Trophoblast cell (in vitro differentiated cells and primary cell): ENCODE measurements around the gene CCDC127.

Experiments
- DNase-seq, 2 donors: peaks; one replicate each; pipeline ENCODE4 v3.0.0-alpha.2; 2016
- H2AFZ ChIP-seq: 2 replicates; pipeline ENCODE4 v1.6.1; 2013; ENCODE audit warnings: low read length, moderate library complexity, mild to moderate bottlenecking; ENCODE audit not compliant: insufficient read depth, poor library complexity
- H2AK5ac ChIP-seq: 2 replicates; pipeline ENCODE4 v1.6.1; 2013; ENCODE audit warnings: mild to moderate bottlenecking, low read length
- H2BK120ac ChIP-seq: 2 replicates; pipeline ENCODE4 v1.6.1; 2013; ENCODE audit warnings: low read length, mild to moderate bottlenecking, moderate library complexity; ENCODE audit not compliant: insufficient read depth, poor library complexity
- H2BK12ac ChIP-seq: 2 replicates; pipeline ENCODE4 v1.6.1; 2013; ENCODE audit warnings: mild to moderate bottlenecking, low read length, moderate library complexity
- H2BK5ac ChIP-seq: 2 replicates; pipeline ENCODE4 v1.6.1; 2013; ENCODE audit warnings: low read length, low read depth, moderate library complexity, mild to moderate bottlenecking; ENCODE audit not compliant: poor library complexity
- H3K14ac ChIP-seq: 2 replicates; pipeline ENCODE4 v1.6.1; 2013; ENCODE audit warnings: mild to moderate bottlenecking, low read length
- H3K18ac ChIP-seq: 2 replicates; pipeline ENCODE4 v1.6.1; 2013; ENCODE audit warnings: mild to moderate bottlenecking, low read length
- H3K23ac ChIP-seq: 2 replicates; pipeline ENCODE4 v1.6.1; 2013; ENCODE audit warnings: low read length
- H3K27ac ChIP-seq: 2 replicates; pipeline ENCODE4 v1.5.1; 2013; ENCODE audit warnings: low read depth, mild to moderate bottlenecking, inconsistent platforms, low read length, moderate library complexity
- H3K27me3 ChIP-seq: 2 replicates; pipeline ENCODE4 v1.6.1; 2013; ENCODE audit warnings: inconsistent platforms, mild to moderate bottlenecking, low read length, moderate library complexity; ENCODE audit not compliant: insufficient read depth
- H3K36me3 ChIP-seq, 2 experiments: 1 replicate in 1 of 2; 2 replicates in 1 of 2; pipeline ENCODE4 v1.6.1; 2013; ENCODE audit warnings: low read length in 2 of 2, mild to moderate bottlenecking in 2 of 2, moderate library complexity in 1 of 2; ENCODE audit not compliant: insufficient read depth in 2 of 2, control insufficient read depth in 1 of 2
- H3K4ac ChIP-seq: 2 replicates; pipeline ENCODE4 v1.6.1; 2013; ENCODE audit warnings: low read depth, mild to moderate bottlenecking, low read length, moderate library complexity
- H3K4me1 ChIP-seq, 2 experiments: 1 replicate in 1 of 2; 2 replicates in 1 of 2; pipeline ENCODE4 v1.6.1; 2013; ENCODE audit warnings: low read length in 2 of 2, mild to moderate bottlenecking in 2 of 2, moderate library complexity in 1 of 2; ENCODE audit not compliant: insufficient read depth in 2 of 2, control insufficient read depth in 1 of 2
- H3K4me2 ChIP-seq: 2 replicates; pipeline ENCODE4 v1.6.1; 2013; ENCODE audit warnings: inconsistent platforms, mild to moderate bottlenecking, low read length, moderate library complexity
- H3K4me3 ChIP-seq: 2 replicates; pipeline ENCODE4 v1.5.1; 2013; ENCODE audit warnings: mild to moderate bottlenecking, low read depth, low read length, inconsistent platforms
- H3K79me1 ChIP-seq: one replicate; pipeline ENCODE4 v1.6.1; 2013; ENCODE audit warnings: low read length
- H3K79me2 ChIP-seq: 2 replicates; pipeline ENCODE4 v1.6.1; 2013; ENCODE audit warnings: low read length, mild to moderate bottlenecking; ENCODE audit not compliant: control insufficient read depth, insufficient read depth, poor library complexity
- H3K9ac ChIP-seq: 2 replicates; pipeline ENCODE4 v1.6.1; 2013; ENCODE audit warnings: mild to moderate bottlenecking, low read length
- H3K9me3 ChIP-seq: 2 replicates; pipeline ENCODE4 v1.6.1; 2013; ENCODE audit warnings: low read depth, mild to moderate bottlenecking, control low read depth, inconsistent platforms, low read length; ENCODE audit not compliant: insufficient read depth
- H4K12ac ChIP-seq: 2 replicates; pipeline ENCODE4 v1.6.1; 2013; ENCODE audit warnings: low read depth, mild to moderate bottlenecking, low read length, moderate library complexity
- H4K8ac ChIP-seq: 2 replicates; pipeline ENCODE4 v1.6.1; 2013; ENCODE audit warnings: low read depth, mild to moderate bottlenecking, low read length, moderate library complexity
- H4K91ac ChIP-seq: one replicate; pipeline ENCODE4 v1.6.1; 2013; ENCODE audit warnings: low read depth, mild to moderate bottlenecking, low read length, moderate library complexity
- WGBS: extraction: QIAGEN DNeasy Blood & Tissue Kit; methylation state at CpG from one replicate; pipeline ENCODE4 v1.1.7; 2013; ENCODE audit warnings: missing lambda C conversion rate; ENCODE audit not compliant: insufficient read length, insufficient coverage; ENCODE audit errors: extremely low coverage; 5-methylcytosine and 5-hydroxymethylcytosine counted together

Gene CCDC127

GRCh38 chr5:194603-195209 is 23.2 kb downstream of the CCDC127 start:
- H4K12ac ChIP-seq = no peak overlapping the region
- no peak overlapping the region for H4K8ac ChIP-seq
- no peak overlapping the region for H2BK120ac ChIP-seq
- WGBS = no CpG with 5 or more reads among the region's 36 CpGs
- H3K9me3 ChIP-seq = no peaks in the 10 kb centered on the region
- no peak overlapping the region for H2AK5ac ChIP-seq
- H3K27ac ChIP-seq = no peak overlapping the region
- no peak overlapping the region for H3K4ac ChIP-seq
- H3K4me1 ChIP-seq = no peaks in the 10 kb centered on the region
- H2AFZ ChIP-seq = no peak overlapping the region
- peaks cover 0 to 2% of the 10 kb centered on the region in 2 experiments for H3K36me3 ChIP-seq
- no peak overlapping the region for H3K9ac ChIP-seq
- H3K18ac ChIP-seq = no peak overlapping the region
- no peak for DNase-seq
- H3K23ac ChIP-seq = no peak overlapping the region
- H4K91ac ChIP-seq = no peak overlapping the region
- H2BK12ac ChIP-seq = no peak overlapping the region
- H3K79me2 ChIP-seq = no peaks in the 10 kb centered on the region
- H3K4me2 ChIP-seq = no peak overlapping the region
- no peaks in the 10 kb centered on the region for H3K79me1 ChIP-seq
- no peak overlapping the region for H3K14ac ChIP-seq
- H2BK5ac ChIP-seq = no peak overlapping the region
- H3K27me3 ChIP-seq = no peaks in the 10 kb centered on the region
- H3K4me3 ChIP-seq = no peak overlapping the region

- Histone ChIP-seq H3K4me3 (no peak overlapping the region), H2BK120ac (no peak overlapping the region), H4K12ac (no peak overlapping the region), H3K18ac (no peak overlapping the region), H3K79me2 (no peaks in the 10 kb centered on the region), H4K8ac (no peak overlapping the region), H3K4me2 (no peak overlapping the region), H3K23ac (no peak overlapping the region), H3K27me3 (no peaks in the 10 kb centered on the region), H2BK5ac (no peak overlapping the region), H2AFZ (no peak overlapping the region), H4K91ac (no peak overlapping the region), H3K9ac (no peak overlapping the region), H3K9me3 (no peaks in the 10 kb centered on the region), H3K14ac (no peak overlapping the region), H3K79me1 (no peaks in the 10 kb centered on the region), H3K27ac (no peak overlapping the region), H2AK5ac (no peak overlapping the region), H3K36me3 (peaks cover 0 to 2% of the 10 kb centered on the region in 2 experiments), H3K4me1 (no peaks in the 10 kb centered on the region), H2BK12ac (no peak overlapping the region), H3K4ac (no peak overlapping the region)
- no CpG with 5 or more reads among the region's 15 CpGs for WGBS
- no peak for DNase-seq
Measured at GRCh38 chr5:194102-194501, 23.9 kb downstream of the CCDC127 start.

GRCh38 chr5:192970-193831 is 24.8 kb downstream of the CCDC127 start:
- Histone ChIP-seq H4K91ac (no peak overlapping the region), H2BK120ac (no peak overlapping the region), H3K9ac (no peak overlapping the region), H3K9me3 (no peaks in the 10 kb centered on the region), H3K27ac (no peak overlapping the region), H2BK12ac (no peak overlapping the region), H3K4ac (no peak overlapping the region), H3K36me3 (no peaks in the 10 kb centered on the region), H3K4me1 (peaks cover 0 to 1% of the 10 kb centered on the region in 2 experiments), H3K18ac (no peak overlapping the region), H3K79me2 (no peaks in the 10 kb centered on the region), H2AK5ac (no peak overlapping the region), H4K12ac (no peak overlapping the region), H3K14ac (no peak overlapping the region), H3K79me1 (no peaks in the 10 kb centered on the region), H3K27me3 (no peaks in the 10 kb centered on the region), H3K23ac (no peak overlapping the region), H2BK5ac (no peak overlapping the region), H3K4me2 (no peak overlapping the region), H2AFZ (no peak overlapping the region), H3K4me3 (no peak overlapping the region), H4K8ac (no peak overlapping the region)
- no CpG with 5 or more reads among the region's 17 CpGs for WGBS
- no peak for DNase-seq

GRCh38 chr5:192691-192969 is 25.3 kb downstream of the CCDC127 start:
- Histone ChIP-seq H3K4ac (no peak overlapping the region), H3K79me1 (no peaks in the 10 kb centered on the region), H4K8ac (no peak overlapping the region), H3K9me3 (no peaks in the 10 kb centered on the region), H3K23ac (no peak overlapping the region), H4K12ac (no peak overlapping the region), H3K4me2 (no peak overlapping the region), H3K18ac (no peak overlapping the region), H3K79me2 (no peaks in the 10 kb centered on the region), H2BK120ac (no peak overlapping the region), H3K4me1 (peaks cover 0 to 7% of the 10 kb centered on the region in 2 experiments), H2AK5ac (no peak overlapping the region), H3K27ac (no peak overlapping the region), H3K4me3 (no peak overlapping the region), H3K27me3 (no peaks in the 10 kb centered on the region), H3K14ac (no peak overlapping the region), H2BK12ac (no peak overlapping the region), H2BK5ac (no peak overlapping the region), H3K9ac (no peak overlapping the region), H3K36me3 (no peaks in the 10 kb centered on the region), H2AFZ (no peak overlapping the region), H4K91ac (no peak overlapping the region)
- no CpG with 5 or more reads among the region's 9 CpGs for WGBS
- DNase-seq = no peak
